ENCODE measurements around the gene TMOD1. TPM values are rescaled to one million over a fixed set of nuclear protein-coding genes. Genes with fewer than 3 reads are reported as not detected.

The TMOD1 gene
- total and polyA plus RNA-seq, 9 of the 15 experiments (the other 6 are each of a cell fraction or from before 2014, with no cell fraction given): 7.1 to 41.2 (median 14.2) TPM

DNA sequence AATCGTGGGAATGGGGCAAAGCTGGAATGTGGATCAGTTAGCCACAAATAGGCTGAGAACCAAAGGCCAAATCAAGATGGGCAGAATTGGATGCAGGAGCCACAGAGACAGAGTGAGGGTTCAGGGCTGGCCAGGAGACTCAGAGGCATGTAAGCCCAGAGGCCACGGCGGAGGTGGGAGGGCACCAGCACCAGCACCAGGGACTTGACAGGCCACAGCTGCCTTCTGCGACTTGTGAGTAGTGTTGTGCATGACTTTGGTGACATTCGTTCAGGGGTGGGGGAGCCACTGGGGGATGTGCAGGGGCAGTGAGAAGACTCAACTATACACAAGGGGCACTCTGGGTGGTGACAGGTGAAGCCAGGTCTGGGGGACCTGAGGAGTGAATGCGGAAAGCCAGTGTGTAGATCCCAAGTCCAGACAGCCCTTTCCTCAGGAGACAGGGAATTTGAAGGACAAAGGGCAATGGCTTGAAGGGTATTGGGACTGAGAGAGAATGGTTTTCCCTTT lies 53.2 kb downstream of the TMOD1 start (continued):
- TF ChIP-seq, protein P1, sequence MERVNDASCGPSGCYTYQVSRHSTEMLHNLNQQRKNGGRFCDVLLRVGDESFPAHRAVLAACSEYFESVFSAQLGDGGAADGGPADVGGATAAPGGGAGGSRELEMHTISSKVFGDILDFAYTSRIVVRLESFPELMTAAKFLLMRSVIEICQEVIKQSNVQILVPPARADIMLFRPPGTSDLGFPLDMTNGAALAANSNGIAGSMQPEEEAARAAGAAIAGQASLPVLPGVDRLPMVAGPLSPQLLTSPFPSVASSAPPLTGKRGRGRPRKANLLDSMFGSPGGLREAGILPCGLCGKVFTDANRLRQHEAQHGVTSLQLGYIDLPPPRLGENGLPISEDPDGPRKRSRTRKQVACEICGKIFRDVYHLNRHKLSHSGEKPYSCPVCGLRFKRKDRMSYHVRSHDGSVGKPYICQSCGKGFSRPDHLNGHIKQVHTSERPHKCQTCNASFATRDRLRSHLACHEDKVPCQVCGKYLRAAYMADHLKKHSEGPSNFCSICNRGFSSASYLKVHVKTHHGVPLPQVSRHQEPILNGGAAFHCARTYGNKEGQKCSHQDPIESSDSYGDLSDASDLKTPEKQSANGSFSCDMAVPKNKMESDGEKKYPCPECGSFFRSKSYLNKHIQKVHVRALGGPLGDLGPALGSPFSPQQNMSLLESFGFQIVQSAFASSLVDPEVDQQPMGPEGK (CRISPR knock-in tag; IDR thresholded peaks at IDR 0.05; ENCODE audit: borderline replicate concordance): no peak
- TF ChIP-seq TSC22D4 (tag; IDR thresholded peaks at IDR 0.05) (no peak), ZFP1 (CRISPR knock-in tag; IDR thresholded peaks at IDR 0.05) (no peak)

DNA sequence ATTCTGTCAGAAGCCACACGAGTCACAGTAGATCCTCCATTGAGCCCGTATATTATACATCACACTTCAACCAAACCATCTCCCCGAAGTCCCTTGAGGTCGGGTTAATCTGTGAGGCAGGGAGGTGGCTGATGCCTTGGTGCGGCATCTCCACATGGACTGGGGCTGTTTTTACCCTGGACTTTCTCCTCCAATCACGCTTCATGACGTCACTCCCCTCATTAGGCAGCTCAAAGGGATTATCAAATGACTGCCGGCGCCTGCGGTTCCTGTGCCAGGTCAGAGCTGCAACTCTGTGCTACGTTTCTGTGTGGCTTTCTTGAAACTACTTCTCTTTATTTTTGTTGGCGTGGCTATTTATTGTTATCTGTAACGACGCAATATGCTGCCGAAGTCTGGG lies 53.7 kb downstream of the TMOD1 start:
- no peak for DNase-seq (ENCODE audit: extremely low read depth in 1 of 4, low spot score in 3 of 4)

More for the DNA sequence above, 53.7 kb downstream of the TMOD1 start:
- no peak overlapping the region for H2AFZ ChIP-seq (ENCODE audit: low read depth, low read length)
- H3K79me2 ChIP-seq (ENCODE audit: control insufficient read depth, insufficient read depth, low read length): no peaks in the 10 kb centered on the region
- ATAC-seq (no peak), FAIRE-seq (no peak)
- no peak overlapping the region for H3K27ac ChIP-seq (ENCODE audit: extremely low read depth, low read depth, low read length)
- no peak overlapping the region for H3K4me3 ChIP-seq
- H3K27me3 ChIP-seq (ENCODE audit: control insufficient read depth in 2 of 2, insufficient read depth in 2 of 2, low read length in 2 of 2): no peaks in the 10 kb centered on the region
- ChIA-PET CTCF (ENCODE audit: low intra/inter-chr PET ratio) (no interaction called here), POLR2A (interaction anchor here (0.9 to 2.1 kb wide), 2 partner anchors 11 to 51 kb away, joined by 3 to 6 read pairs; no protein-coding TSS in a partner anchor)
- 82% methylated on average over 14 of the region's 15 CpGs for WGBS (ENCODE audit: insufficient coverage, low coverage, missing lambda C conversion rate)
- H3K9me1 ChIP-seq (ENCODE audit: control insufficient read depth, insufficient read depth, low read length): no peaks in the 10 kb centered on the region
- H3K36me3 ChIP-seq (ENCODE audit: control insufficient read depth, insufficient read depth, low read length): peaks cover 42% of the 10 kb centered on the region
- no peak overlapping the region for H3K9ac ChIP-seq (ENCODE audit: insufficient read depth in 1 of 2, low read depth in 2 of 2, low read length in 2 of 2)
- intact Hi-C loops (cut with micrococcal nuclease) (no loop called here), in situ Hi-C loops (cut with MboI) (no loop called here)
- H3K4me1 ChIP-seq (replicated peaks in 1 of 2; ENCODE audit: control insufficient read depth in 2 of 2, insufficient read depth in 2 of 2, low read length in 2 of 2): no peaks in the 10 kb centered on the region
- no peak for TF ChIP-seq MIER1 (IDR thresholded peaks at IDR 0.05; ENCODE audit: low read depth)
- TF ChIP-seq, protein P2, sequence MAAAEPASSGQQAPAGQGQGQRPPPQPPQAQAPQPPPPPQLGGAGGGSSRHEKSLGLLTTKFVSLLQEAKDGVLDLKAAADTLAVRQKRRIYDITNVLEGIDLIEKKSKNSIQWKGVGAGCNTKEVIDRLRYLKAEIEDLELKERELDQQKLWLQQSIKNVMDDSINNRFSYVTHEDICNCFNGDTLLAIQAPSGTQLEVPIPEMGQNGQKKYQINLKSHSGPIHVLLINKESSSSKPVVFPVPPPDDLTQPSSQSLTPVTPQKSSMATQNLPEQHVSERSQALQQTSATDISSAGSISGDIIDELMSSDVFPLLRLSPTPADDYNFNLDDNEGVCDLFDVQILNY (CRISPR knock-in tag; IDR thresholded peaks at IDR 0.05): no peak
- TF ChIP-seq, protein P3, sequence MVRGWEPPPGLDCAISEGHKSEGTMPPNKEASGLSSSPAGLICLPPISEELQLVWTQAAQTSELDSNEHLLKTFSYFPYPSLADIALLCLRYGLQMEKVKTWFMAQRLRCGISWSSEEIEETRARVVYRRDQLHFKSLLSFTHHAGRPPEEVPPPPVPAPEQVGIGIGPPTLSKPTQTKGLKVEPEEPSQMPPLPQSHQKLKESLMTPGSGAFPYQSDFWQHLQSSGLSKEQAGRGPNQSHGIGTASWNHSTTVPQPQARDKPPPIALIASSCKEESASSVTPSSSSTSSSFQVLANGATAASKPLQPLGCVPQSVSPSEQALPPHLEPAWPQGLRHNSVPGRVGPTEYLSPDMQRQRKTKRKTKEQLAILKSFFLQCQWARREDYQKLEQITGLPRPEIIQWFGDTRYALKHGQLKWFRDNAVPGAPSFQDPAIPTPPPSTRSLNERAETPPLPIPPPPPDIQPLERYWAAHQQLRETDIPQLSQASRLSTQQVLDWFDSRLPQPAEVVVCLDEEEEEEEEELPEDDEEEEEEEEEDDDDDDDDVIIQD (CRISPR knock-in tag; IDR thresholded peaks at IDR 0.05): no peak
- TF ChIP-seq, protein P4, sequence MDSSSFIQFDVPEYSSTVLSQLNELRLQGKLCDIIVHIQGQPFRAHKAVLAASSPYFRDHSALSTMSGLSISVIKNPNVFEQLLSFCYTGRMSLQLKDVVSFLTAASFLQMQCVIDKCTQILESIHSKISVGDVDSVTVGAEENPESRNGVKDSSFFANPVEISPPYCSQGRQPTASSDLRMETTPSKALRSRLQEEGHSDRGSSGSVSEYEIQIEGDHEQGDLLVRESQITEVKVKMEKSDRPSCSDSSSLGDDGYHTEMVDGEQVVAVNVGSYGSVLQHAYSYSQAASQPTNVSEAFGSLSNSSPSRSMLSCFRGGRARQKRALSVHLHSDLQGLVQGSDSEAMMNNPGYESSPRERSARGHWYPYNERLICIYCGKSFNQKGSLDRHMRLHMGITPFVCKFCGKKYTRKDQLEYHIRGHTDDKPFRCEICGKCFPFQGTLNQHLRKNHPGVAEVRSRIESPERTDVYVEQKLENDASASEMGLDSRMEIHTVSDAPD (CRISPR knock-in tag; IDR thresholded peaks at IDR 0.05): no peak
- no peak for TF ChIP-seq TEAD4 (IDR thresholded peaks at IDR 0.05; ENCODE audit: low read length)
- no peak for TF ChIP-seq TEAD4 (CRISPR knock-in tag; IDR thresholded peaks at IDR 0.05; ENCODE audit: borderline replicate concordance)
- TF ChIP-seq, protein P5, sequence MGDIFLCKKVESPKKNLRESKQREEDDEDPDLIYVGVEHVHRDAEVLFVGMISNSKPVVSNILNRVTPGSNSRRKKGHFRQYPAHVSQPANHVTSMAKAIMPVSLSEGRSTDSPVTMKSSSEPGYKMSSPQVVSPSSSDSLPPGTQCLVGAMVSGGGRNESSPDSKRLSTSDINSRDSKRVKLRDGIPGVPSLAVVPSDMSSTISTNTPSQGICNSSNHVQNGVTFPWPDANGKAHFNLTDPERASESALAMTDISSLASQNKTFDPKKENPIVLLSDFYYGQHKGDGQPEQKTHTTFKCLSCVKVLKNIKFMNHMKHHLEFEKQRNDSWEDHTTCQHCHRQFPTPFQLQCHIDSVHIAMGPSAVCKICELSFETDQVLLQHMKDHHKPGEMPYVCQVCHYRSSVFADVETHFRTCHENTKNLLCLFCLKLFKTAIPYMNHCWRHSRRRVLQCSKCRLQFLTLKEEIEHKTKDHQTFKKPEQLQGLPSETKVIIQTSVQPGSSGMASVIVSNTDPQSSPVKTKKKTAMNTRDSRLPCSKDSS (IDR thresholded peaks at IDR 0.05; ENCODE audit: low read depth, partially characterized antibody): no peak
- no peak for TF ChIP-seq RAD21 (CRISPR knock-in tag; conservative IDR thresholded peaks at IDR 0.05 in 1 of 2, IDR thresholded peaks at IDR 0.05 in 1 of 2)
- H3K4me2 ChIP-seq (ENCODE audit: insufficient read depth, low read length): no peak overlapping the region
- H3K9me3 ChIP-seq (replicated peaks; ENCODE audit: control insufficient read depth, insufficient read depth, low read depth, low read length): no peaks in the 10 kb centered on the region
- BruUV-seq (replicated peaks): no TSS peak
- H4K20me1 ChIP-seq (replicated peaks; ENCODE audit: control insufficient read depth, insufficient read depth, low read length): 0 out of 2 replicates have a peak, but pooled peaks cover 5% of the 10 kb centered on the region

All from K562 (cell line).